Mesothelial cell of epicardium (in vitro differentiated cells): ENCODE results near the gene HID1. TPM values are rescaled to one million over a fixed set of nuclear protein-coding genes. Genes with fewer than 3 reads are reported as not detected.
"Not testable (repeated sequence)": the region's sequence is repeated elsewhere in the genome, so short reads cannot be mapped to it uniquely, and the experiment has no call there.

Experiments
- DNase-seq, 2 experiments: peaks; one replicate each; pipeline ENCODE4 v3.0.0; 2021; ENCODE audit warnings: low spot score in 2 of 2; ENCODE audit not compliant: unreplicated experiment in 2 of 2
- H3K27ac Mint-ChIP-seq: 2 replicates; pipeline ENCODE4 v1.8.0; 2021; ENCODE audit warnings: mixed read lengths
- H3K27me3 Mint-ChIP-seq: 2 replicates; pipeline ENCODE4 v1.8.0; 2021; ENCODE audit warnings: low read depth, mixed read lengths
- H3K36me3 Mint-ChIP-seq: 2 replicates; pipeline ENCODE4 v1.8.0; 2021; ENCODE audit warnings: mixed read lengths
- H3K4me1 Mint-ChIP-seq: 2 replicates; pipeline ENCODE4 v1.8.0; 2021; ENCODE audit warnings: mixed read lengths
- H3K4me3 Mint-ChIP-seq: 2 replicates; pipeline ENCODE4 v1.8.0; 2021; ENCODE audit warnings: mild to moderate bottlenecking, moderate library complexity, mixed read lengths
- H3K9me3 Mint-ChIP-seq: 2 replicates; pipeline ENCODE4 v1.8.0; 2021; ENCODE audit warnings: mixed read lengths
- total RNA-seq: library from RNA; stranded (reverse); gene quantifications from 3 replicates; pipeline ENCODE4 v1.2.1, GENCODE V29; 2021
- TF ChIP-seq, protein P1 (sequence below): fragments of 200-600 bp; sonication (generic); IDR thresholded peaks from one replicate; pipeline ENCODE4 v1.5.0; 2021; ENCODE audit warnings: antibody characterized with exemption; ENCODE audit not compliant: unreplicated experiment

HID1 gene
- total RNA-seq, 1 donor from 2014 or later: 50.7 TPM

DNA sequence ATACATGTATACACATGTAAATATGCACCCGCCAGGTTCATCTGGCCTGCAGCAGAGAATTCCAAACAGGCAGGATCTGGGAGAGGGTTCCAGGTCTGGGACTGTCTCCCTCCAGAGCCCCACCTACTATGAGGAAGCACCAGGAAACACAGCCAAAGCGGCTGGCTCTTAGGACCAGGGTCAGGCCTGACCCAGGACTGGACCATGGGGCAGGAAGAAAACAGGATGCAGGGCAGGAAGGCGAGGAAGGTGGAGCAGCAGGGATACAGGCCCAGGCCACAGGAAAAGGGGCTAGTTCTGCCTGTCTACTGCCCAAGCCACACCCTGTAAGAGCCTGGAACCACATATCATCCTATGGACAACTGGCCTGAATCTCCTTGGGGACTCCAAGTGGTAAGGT, 2.2 kb downstream of the HID1 start:
- Mint-ChIP-seq H3K4me3 (peak overlapping the region; percentile 70), H3K36me3 (no peaks in the 10 kb centered on the region), H3K27me3 (peaks cover 39% of the 10 kb centered on the region), H3K4me1 (peaks cover 28% of the 10 kb centered on the region), H3K27ac (no peak overlapping the region), H3K9me3 (no peaks in the 10 kb centered on the region)
- no peak for DNase-seq
- TF ChIP-seq, protein P1, sequence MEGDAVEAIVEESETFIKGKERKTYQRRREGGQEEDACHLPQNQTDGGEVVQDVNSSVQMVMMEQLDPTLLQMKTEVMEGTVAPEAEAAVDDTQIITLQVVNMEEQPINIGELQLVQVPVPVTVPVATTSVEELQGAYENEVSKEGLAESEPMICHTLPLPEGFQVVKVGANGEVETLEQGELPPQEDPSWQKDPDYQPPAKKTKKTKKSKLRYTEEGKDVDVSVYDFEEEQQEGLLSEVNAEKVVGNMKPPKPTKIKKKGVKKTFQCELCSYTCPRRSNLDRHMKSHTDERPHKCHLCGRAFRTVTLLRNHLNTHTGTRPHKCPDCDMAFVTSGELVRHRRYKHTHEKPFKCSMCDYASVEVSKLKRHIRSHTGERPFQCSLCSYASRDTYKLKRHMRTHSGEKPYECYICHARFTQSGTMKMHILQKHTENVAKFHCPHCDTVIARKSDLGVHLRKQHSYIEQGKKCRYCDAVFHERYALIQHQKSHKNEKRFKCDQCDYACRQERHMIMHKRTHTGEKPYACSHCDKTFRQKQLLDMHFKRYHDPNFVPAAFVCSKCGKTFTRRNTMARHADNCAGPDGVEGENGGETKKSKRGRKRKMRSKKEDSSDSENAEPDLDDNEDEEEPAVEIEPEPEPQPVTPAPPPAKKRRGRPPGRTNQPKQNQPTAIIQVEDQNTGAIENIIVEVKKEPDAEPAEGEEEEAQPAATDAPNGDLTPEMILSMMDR: no peak

- H3K4me3 Mint-ChIP-seq, DNase-seq, H3K36me3 Mint-ChIP-seq, H3K9me3 Mint-ChIP-seq: not testable (repeated sequence)
- H3K27me3 Mint-ChIP-seq: peaks cover 32% of the 10 kb centered on the region
- peaks cover 25% of the 10 kb centered on the region for H3K4me1 Mint-ChIP-seq
- H3K27ac Mint-ChIP-seq: peak overlapping the region; percentile 39
Observed at GRCh38 chr17:74969501-74969900, 3.1 kb downstream of the HID1 start.

GRCh38 chr17:74968361-74968780, 4.2 kb downstream of the HID1 start:
- H3K36me3 Mint-ChIP-seq: no peaks in the 10 kb centered on the region
- peak overlapping the region; percentile 64 for H3K27ac Mint-ChIP-seq
- TF ChIP-seq, protein P1: no peak
- no peaks in the 10 kb centered on the region for H3K9me3 Mint-ChIP-seq
- no peak for DNase-seq
- peaks cover 25% of the 10 kb centered on the region for H3K4me1 Mint-ChIP-seq
- H3K27me3 Mint-ChIP-seq: peaks cover 24% of the 10 kb centered on the region
- H3K4me3 Mint-ChIP-seq: no peak overlapping the region

GRCh38 chr17:74964988-74965622, 7.5 kb downstream of the HID1 start:
- DNase-seq: no peak
- TF ChIP-seq, protein P1: no peak
- Mint-ChIP-seq H3K9me3 (no peaks in the 10 kb centered on the region), H3K27ac (no peak overlapping the region), H3K4me3 (no peak overlapping the region), H3K27me3 (peaks cover under 1% of the 10 kb centered on the region), H3K4me1 (peaks cover 10% of the 10 kb centered on the region), H3K36me3 (no peaks in the 10 kb centered on the region)

GRCh38 chr17:74964246-74964761, 8.3 kb downstream of the HID1 start:
- DNase-seq: no peak
- no peaks in the 10 kb centered on the region for H3K27me3 Mint-ChIP-seq
- no peak overlapping the region for H3K4me3 Mint-ChIP-seq
- no peaks in the 10 kb centered on the region for H3K36me3 Mint-ChIP-seq
- H3K9me3 Mint-ChIP-seq: no peaks in the 10 kb centered on the region
- H3K27ac Mint-ChIP-seq: no peak overlapping the region
- TF ChIP-seq, protein P1: no peak
- peaks cover 10% of the 10 kb centered on the region for H3K4me1 Mint-ChIP-seq

DNA sequence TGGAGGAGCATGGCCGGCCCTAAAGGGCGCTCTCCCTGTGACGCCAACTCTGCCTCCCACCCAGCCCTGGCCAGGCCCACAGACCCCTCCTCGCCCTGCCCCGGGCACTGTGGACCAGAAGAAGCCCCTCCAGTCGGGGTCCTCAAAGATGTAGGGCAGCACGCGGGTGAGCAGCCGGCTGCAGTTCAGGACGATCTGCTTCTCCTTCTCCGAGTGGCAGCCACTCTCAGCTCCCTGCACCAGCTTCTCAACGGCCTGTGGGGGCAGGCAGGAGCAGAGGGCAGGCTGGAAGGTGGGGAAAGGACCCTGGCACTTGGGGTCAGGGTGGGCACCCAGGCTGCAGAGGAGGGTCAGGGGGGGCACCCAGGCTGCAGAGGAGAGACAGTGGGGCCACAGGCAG, 8.9 kb downstream of the HID1 start:
- Mint-ChIP-seq H3K27me3 (no peaks in the 10 kb centered on the region), H3K9me3 (no peaks in the 10 kb centered on the region), H3K4me1 (peaks cover 6% of the 10 kb centered on the region), H3K27ac (no peak overlapping the region), H3K4me3 (no peak overlapping the region), H3K36me3 (no peaks in the 10 kb centered on the region)
- TF ChIP-seq, protein P1: no peak
- no peak for DNase-seq
